ENCODE results near the gene SUV39H2.

DNA sequence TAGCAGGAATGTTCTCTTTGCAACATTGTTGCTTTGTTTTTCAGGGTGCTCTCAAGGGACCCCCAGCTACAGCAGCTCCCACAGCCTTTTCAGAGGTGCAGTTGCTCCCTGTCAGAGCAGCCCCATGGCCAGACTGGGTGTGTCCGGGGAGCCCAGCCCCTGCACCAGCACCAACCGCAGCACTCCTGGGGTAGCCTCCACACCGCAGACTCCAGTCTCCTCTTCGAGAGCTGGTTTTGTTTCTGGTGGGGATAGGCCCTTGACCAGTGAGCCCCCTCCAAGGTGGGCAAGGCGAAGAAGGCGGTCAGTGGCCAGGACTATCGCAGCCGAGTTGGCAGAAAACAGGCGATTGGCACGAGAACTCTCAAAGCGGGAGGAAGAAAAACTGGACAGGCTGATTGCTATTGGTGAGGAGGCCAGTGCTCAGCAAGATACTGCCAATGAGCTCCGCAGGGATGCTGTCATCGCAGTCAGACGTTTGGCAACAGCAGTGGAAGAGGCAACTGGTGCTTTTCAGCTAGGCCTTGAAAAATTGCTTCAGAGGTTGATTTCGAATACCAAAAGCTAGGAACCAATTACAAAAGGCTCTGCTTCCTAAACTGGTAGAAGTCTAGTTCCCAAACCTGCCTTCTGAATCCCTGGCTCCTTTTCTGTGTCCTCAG is 35.2 kb upstream of the SUV39H2 start:
- TF ChIP-seq, protein P1, sequence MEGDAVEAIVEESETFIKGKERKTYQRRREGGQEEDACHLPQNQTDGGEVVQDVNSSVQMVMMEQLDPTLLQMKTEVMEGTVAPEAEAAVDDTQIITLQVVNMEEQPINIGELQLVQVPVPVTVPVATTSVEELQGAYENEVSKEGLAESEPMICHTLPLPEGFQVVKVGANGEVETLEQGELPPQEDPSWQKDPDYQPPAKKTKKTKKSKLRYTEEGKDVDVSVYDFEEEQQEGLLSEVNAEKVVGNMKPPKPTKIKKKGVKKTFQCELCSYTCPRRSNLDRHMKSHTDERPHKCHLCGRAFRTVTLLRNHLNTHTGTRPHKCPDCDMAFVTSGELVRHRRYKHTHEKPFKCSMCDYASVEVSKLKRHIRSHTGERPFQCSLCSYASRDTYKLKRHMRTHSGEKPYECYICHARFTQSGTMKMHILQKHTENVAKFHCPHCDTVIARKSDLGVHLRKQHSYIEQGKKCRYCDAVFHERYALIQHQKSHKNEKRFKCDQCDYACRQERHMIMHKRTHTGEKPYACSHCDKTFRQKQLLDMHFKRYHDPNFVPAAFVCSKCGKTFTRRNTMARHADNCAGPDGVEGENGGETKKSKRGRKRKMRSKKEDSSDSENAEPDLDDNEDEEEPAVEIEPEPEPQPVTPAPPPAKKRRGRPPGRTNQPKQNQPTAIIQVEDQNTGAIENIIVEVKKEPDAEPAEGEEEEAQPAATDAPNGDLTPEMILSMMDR (conservative IDR thresholded peaks at IDR 0.05; ENCODE audit: low read length): no peak
- no peak for TF ChIP-seq EZH2phosphoT487 (IDR thresholded peaks at IDR 0.05; ENCODE audit: borderline replicate concordance)
